PC-3 (cell line): ENCODE data around the gene PGAP2.

Experiments
- EZH2 ChIP-seq: fragments of 300-600 bp; sonication (generic); IDR thresholded peaks from one replicate; pipeline ENCODE4 v1.6.1; 2017; ENCODE audit warnings: antibody characterized with exemption, mild to moderate bottlenecking, low read length; ENCODE audit not compliant: unreplicated experiment
- EZH2phosphoT487 ChIP-seq: fragments of 300-600 bp; sonication (generic); IDR thresholded peaks from 2 replicates; pipeline ENCODE4 v1.6.1; 2018; ENCODE audit warnings: mild to moderate bottlenecking, antibody characterized with exemption, low read length, borderline replicate concordance
- TF ChIP-seq, protein P1 (sequence below): fragments of 300-600 bp; sonication (generic); conservative IDR thresholded peaks from 2 replicates; pipeline ENCODE4 v1.5.1; 2017; ENCODE audit warnings: antibody characterized with exemption, low read depth, mild to moderate bottlenecking, low read length

DNA sequence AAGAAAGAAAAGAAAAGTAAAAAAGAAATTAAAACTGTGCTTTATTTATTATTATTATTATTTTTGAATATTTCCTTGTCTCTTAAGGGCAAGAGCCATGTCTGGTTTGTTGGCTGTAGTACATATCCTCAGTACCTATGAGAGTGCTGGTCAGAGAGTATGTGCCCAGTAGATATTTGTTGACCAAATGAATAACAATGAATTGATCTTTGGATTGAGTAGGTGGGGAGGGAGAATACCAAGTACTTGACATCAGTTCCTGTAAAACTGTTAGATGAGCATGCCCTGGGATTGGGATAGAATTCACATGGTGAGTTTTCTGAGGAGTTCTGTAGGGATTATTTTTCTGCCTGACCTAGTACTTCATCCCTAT lies 58.5 kb downstream of the PGAP2 start:
- TF ChIP-seq EZH2: no peak
- no peak for TF ChIP-seq EZH2phosphoT487
- TF ChIP-seq, protein P1, sequence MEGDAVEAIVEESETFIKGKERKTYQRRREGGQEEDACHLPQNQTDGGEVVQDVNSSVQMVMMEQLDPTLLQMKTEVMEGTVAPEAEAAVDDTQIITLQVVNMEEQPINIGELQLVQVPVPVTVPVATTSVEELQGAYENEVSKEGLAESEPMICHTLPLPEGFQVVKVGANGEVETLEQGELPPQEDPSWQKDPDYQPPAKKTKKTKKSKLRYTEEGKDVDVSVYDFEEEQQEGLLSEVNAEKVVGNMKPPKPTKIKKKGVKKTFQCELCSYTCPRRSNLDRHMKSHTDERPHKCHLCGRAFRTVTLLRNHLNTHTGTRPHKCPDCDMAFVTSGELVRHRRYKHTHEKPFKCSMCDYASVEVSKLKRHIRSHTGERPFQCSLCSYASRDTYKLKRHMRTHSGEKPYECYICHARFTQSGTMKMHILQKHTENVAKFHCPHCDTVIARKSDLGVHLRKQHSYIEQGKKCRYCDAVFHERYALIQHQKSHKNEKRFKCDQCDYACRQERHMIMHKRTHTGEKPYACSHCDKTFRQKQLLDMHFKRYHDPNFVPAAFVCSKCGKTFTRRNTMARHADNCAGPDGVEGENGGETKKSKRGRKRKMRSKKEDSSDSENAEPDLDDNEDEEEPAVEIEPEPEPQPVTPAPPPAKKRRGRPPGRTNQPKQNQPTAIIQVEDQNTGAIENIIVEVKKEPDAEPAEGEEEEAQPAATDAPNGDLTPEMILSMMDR: no peak
